Osteoblast (primary cell): Measurements from ENCODE around the gene MSRB1. TPM values are rescaled to one million over a fixed set of nuclear protein-coding genes. Genes with fewer than 3 reads are reported as not detected.

ENCODE experiments used
- DNase-seq: peaks from one replicate; pipeline ENCODE4 v3.0.0; 2011; ENCODE audit warnings: low spot score, mixed read lengths; ENCODE audit not compliant: insufficient read length; ENCODE audit errors: missing footprints
- H2AFZ ChIP-seq: 2 replicates; pipeline ENCODE4 v1.6.0; 2011; ENCODE audit warnings: mild to moderate bottlenecking, low read length
- H3K27ac ChIP-seq: 2 replicates; pipeline ENCODE4 v1.5.1; 2011; ENCODE audit warnings: mild to moderate bottlenecking, low read depth, low read length, moderate library complexity
- H3K27me3 ChIP-seq: 2 replicates; pipeline ENCODE4 v1.6.0; 2012; ENCODE audit warnings: mild to moderate bottlenecking, control low read depth, inconsistent platforms, low read length, moderate library complexity; ENCODE audit not compliant: insufficient read depth
- H3K36me3 ChIP-seq: 2 replicates; pipeline ENCODE4 v1.5.1; 2011; ENCODE audit warnings: mild to moderate bottlenecking, low read length, control low read depth, moderate library complexity; ENCODE audit not compliant: insufficient read depth
- H3K4me1 ChIP-seq: 2 replicates; pipeline ENCODE4 v1.5.1; 2011; ENCODE audit warnings: mild to moderate bottlenecking, low read length, control low read depth, moderate library complexity; ENCODE audit not compliant: insufficient read depth
- H3K4me2 ChIP-seq: 2 replicates; pipeline ENCODE4 v1.6.0; 2011; ENCODE audit warnings: mild to moderate bottlenecking, low read length; ENCODE audit not compliant: insufficient read depth
- H3K4me3 ChIP-seq: fragments of 200-600 bp; sonication (generic); 3 replicates; pipeline ENCODE4 v1.5.1; 2012; ENCODE audit warnings: mild to moderate bottlenecking, low read length, inconsistent platforms; ENCODE audit not compliant: insufficient read depth
- H3K79me2 ChIP-seq: 2 replicates; pipeline ENCODE4 v1.6.0; 2012; ENCODE audit warnings: mild to moderate bottlenecking, low read length, control low read depth, inconsistent platforms; ENCODE audit not compliant: insufficient read depth
- H3K9me3 ChIP-seq: 2 replicates; pipeline ENCODE4 v1.5.1; 2011; ENCODE audit warnings: low read depth, low read length, control low read depth
- H4K20me1 ChIP-seq: 2 replicates; pipeline ENCODE4 v1.6.0; 2012; ENCODE audit warnings: mild to moderate bottlenecking, low read length, control low read depth; ENCODE audit not compliant: insufficient read depth
- CTCF ChIP-seq: IDR thresholded peaks from 2 replicates; pipeline ENCODE4 v1.5.1; 2011; ENCODE audit warnings: mild to moderate bottlenecking, low read depth, low read length, moderate library complexity; ENCODE audit errors: extremely low read depth
- total RNA-seq: library from RNA; depleted of rRNA; stranded (reverse); fragments of >200 nt; gene quantifications from 2 replicates; pipeline ENCODE4 v1.2.3, GENCODE V29; 2012

Gene MSRB1
- total RNA-seq, 1 donor = 18.1 TPM

GRCh38 chr16:1990351-1991134 is 47.5 kb upstream of the MSRB1 start:
- no peak overlapping the region for H3K4me2 ChIP-seq
- DNase-seq = no peak
- no peak overlapping the region for H3K4me3 ChIP-seq
- no peaks in the 10 kb centered on the region for H3K9me3 ChIP-seq
- no peak for TF ChIP-seq CTCF
- H3K79me2 ChIP-seq = peaks cover 4% of the 10 kb centered on the region
- H3K27me3 ChIP-seq = peaks cover 29% of the 10 kb centered on the region
- H3K4me1 ChIP-seq = peaks cover under 1% of the 10 kb centered on the region
- no peak overlapping the region for H3K27ac ChIP-seq
- no peaks in the 10 kb centered on the region for H4K20me1 ChIP-seq
- peaks cover 11% of the 10 kb centered on the region for H3K36me3 ChIP-seq
- no peak overlapping the region for H2AFZ ChIP-seq

- no peak for DNase-seq
- Histone ChIP-seq H2AFZ (no peak overlapping the region), H3K27me3 (peaks cover 29% of the 10 kb centered on the region), H3K9me3 (no peaks in the 10 kb centered on the region), H3K4me1 (peaks cover 6% of the 10 kb centered on the region), H3K27ac (no peak overlapping the region), H3K4me3 (no peak overlapping the region), H3K36me3 (peaks cover 11% of the 10 kb centered on the region), H3K79me2 (peaks cover 9% of the 10 kb centered on the region), H4K20me1 (peaks cover under 1% of the 10 kb centered on the region), H3K4me2 (no peak overlapping the region)
- no peak for TF ChIP-seq CTCF
Measured at GRCh38 chr16:1990101-1990350, 47.0 kb upstream of the MSRB1 start.

GRCh38 chr16:1989209-1990100 is 46.5 kb upstream of the MSRB1 start, which contains the start of gene SYNGR3:
TSS of gene SYNGR3 (plus strand) at chr16:1989970. CDS start at chr16:1990103, 133 bp downstream.
- Histone ChIP-seq H3K27ac (no peak within 1 kb of the TSS), H2AFZ (no peak within 1 kb of the TSS), H3K9me3 (no peaks in the 10 kb centered on the region), H3K4me3 (no peak within 1 kb of the TSS), H3K36me3 (peaks cover 11% of the 10 kb centered on the region), H3K4me1 (peaks cover 10% of the 10 kb centered on the region), H4K20me1 (peaks cover 5% of the 10 kb centered on the region), H3K79me2 (peaks cover 12% of the 10 kb centered on the region), H3K4me2 (no peak within 1 kb of the TSS), H3K27me3 (peaks cover 29% of the 10 kb centered on the region)
- no peak for TF ChIP-seq CTCF
- DNase-seq = no peak

GRCh38 chr16:1987198-1987597 is 44.2 kb upstream of the MSRB1 start:
- no peak overlapping the region for H3K27ac ChIP-seq
- TF ChIP-seq CTCF = no peak
- no peak overlapping the region for H3K4me3 ChIP-seq
- no peak for DNase-seq
- peaks cover 10% of the 10 kb centered on the region for H3K4me1 ChIP-seq
- H4K20me1 ChIP-seq = peaks cover 5% of the 10 kb centered on the region
- peaks cover 11% of the 10 kb centered on the region for H3K36me3 ChIP-seq
- H3K4me2 ChIP-seq = no peak overlapping the region
- H2AFZ ChIP-seq = no peak overlapping the region
- peaks cover 12% of the 10 kb centered on the region for H3K79me2 ChIP-seq
- peaks cover 39% of the 10 kb centered on the region for H3K27me3 ChIP-seq
- no peaks in the 10 kb centered on the region for H3K9me3 ChIP-seq
